ENCODE measurements around the gene TNRC6A. TPM values are rescaled to one million over a fixed set of nuclear protein-coding genes. Genes with fewer than 3 reads are reported as not detected.

TNRC6A gene
- total and polyA plus RNA-seq, 4 donors = 9.3 to 42.3 (median 22.9) TPM

- Histone ChIP-seq H3K27ac (ENCODE audit: low read depth in 1 of 2, low read length in 2 of 2) (no peak overlapping the region), H3K27me3 (ENCODE audit: control insufficient read depth in 4 of 4, insufficient read depth in 4 of 4, low read length in 3 of 4) (no peaks in the 10 kb centered on the region), H3K9me3 (ENCODE audit: control insufficient read depth in 4 of 4, low read length in 3 of 4) (no peaks in the 10 kb centered on the region), H3K9ac (ENCODE audit: low read depth in 1 of 2, low read length in 2 of 2) (no peak overlapping the region), H3K36me3 (ENCODE audit: control insufficient read depth in 4 of 4, insufficient read depth in 3 of 4, low read depth in 1 of 4, low read length in 3 of 4) (no peaks in the 10 kb centered on the region), H3K4me3 (ENCODE audit: low read depth in 1 of 3, low read length in 3 of 3) (no peak overlapping the region), H3K4me1 (ENCODE audit: control insufficient read depth in 4 of 4, insufficient read depth in 4 of 4, low read length in 3 of 4) (peaks cover 0 to 1% (median 0%) of the 10 kb centered on the region in 4 donors)
- WGBS = 92% methylated on average over 4 of the region's 4 CpGs
- no peak for TF ChIP-seq REST (IDR thresholded peaks at IDR 0.05)
- no peak for TF ChIP-seq FOXA1 (IDR thresholded peaks at IDR 0.05)
- TF ChIP-seq CTCF (IDR thresholded peaks at IDR 0.05; ENCODE audit: low read depth, low read length, missing input control) = no peak
- TF ChIP-seq RXRA (IDR thresholded peaks at IDR 0.05) = no peak
- no peak for TF ChIP-seq GABPA (IDR thresholded peaks at IDR 0.05 in 1 of 2, conservative IDR thresholded peaks at IDR 0.05 in 1 of 2)
- no peak for TF ChIP-seq RAD21 (IDR thresholded peaks at IDR 0.05)
- TF ChIP-seq HNF4G (IDR thresholded peaks at IDR 0.05) = no peak
- no peak for TF ChIP-seq FOXA2 (IDR thresholded peaks at IDR 0.05)
- TF ChIP-seq NR2F2 (IDR thresholded peaks at IDR 0.05) = no peak
- no peak for TF ChIP-seq JUND (IDR thresholded peaks at IDR 0.05)
- no peak for TF ChIP-seq MAX (IDR thresholded peaks at IDR 0.05)
- no peak for TF ChIP-seq YY1 (IDR thresholded peaks at IDR 0.05)
- no peak for TF ChIP-seq TAF1 (conservative IDR thresholded peaks at IDR 0.05)
- TF ChIP-seq SP1 (IDR thresholded peaks at IDR 0.05) = no peak
- TF ChIP-seq ATF3 (IDR thresholded peaks at IDR 0.05) = no peak
- TF ChIP-seq HNF4A (conservative IDR thresholded peaks at IDR 0.05) = no peak
- DNase-seq (ENCODE audit: low spot score) = no peak
Measured at GRCh38 chr16:24683250-24683649, 46.2 kb upstream of the TNRC6A start.

- Histone ChIP-seq H3K9ac (ENCODE audit: low read depth in 1 of 2, low read length in 2 of 2) (no peak overlapping the region), H3K27ac (ENCODE audit: low read depth in 1 of 2, low read length in 2 of 2) (no peak overlapping the region), H3K4me3 (ENCODE audit: low read depth in 1 of 3, low read length in 3 of 3) (no peak overlapping the region), H3K36me3 (ENCODE audit: control insufficient read depth in 4 of 4, insufficient read depth in 3 of 4, low read depth in 1 of 4, low read length in 3 of 4) (no peaks in the 10 kb centered on the region), H3K9me3 (ENCODE audit: control insufficient read depth in 4 of 4, low read length in 3 of 4) (no peaks in the 10 kb centered on the region), H3K27me3 (ENCODE audit: control insufficient read depth in 4 of 4, insufficient read depth in 4 of 4, low read length in 3 of 4) (no peaks in the 10 kb centered on the region), H3K4me1 (ENCODE audit: control insufficient read depth in 4 of 4, insufficient read depth in 4 of 4, low read length in 3 of 4) (peaks cover 0 to 1% (median 0%) of the 10 kb centered on the region in 4 donors)
- 91% methylated on average over 5 of the region's 5 CpGs for WGBS
- TF ChIP-seq JUND (IDR thresholded peaks at IDR 0.05) = no peak
- TF ChIP-seq HNF4G (IDR thresholded peaks at IDR 0.05) = no peak
- DNase-seq (ENCODE audit: low spot score) = no peak
Measured at GRCh38 chr16:24683847-24684493, 45.5 kb upstream of the TNRC6A start.

Data from liver (tissue), 9 donors.